ENCODE data around the gene ATAD2B.

DNA sequence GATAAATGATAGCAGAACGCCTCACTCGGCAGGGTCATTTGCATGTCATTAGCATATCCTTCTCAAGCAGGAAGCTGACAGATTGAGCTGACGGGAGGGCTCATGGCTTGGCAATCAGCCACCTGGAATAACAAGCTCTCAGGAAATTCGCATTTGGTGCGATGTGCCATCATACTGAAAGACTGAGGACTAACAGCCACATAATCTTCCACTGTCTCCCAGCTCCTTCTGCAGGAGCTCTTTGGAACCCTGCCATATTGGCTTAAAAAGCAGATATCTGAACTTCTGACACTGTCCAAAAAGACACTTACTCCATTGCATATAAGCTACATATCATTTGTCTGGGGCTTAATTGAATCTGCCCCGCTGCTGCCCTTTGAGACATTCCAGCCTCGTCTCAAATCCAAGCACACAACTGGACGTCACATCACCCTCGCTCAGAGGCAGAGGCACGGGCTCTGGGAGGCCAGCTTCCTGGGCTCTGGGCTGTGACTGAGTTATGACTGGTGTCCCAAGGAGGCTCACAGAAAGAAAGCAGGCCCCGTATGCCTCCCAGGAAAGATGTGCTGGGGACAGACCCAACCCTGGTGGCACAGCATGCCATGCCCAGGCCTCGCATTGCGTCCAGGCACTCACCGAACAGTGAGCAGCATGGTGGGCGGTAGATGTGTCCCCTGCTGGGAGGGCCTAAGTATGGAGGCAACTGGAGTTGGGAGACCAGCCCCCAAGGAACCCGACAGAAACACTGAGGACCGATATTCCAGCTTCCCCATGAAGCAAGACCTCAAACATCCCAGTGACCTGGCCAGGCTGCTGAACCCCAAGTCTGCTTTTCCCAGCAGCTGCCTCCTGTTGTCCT, 228.0 kb downstream of the ATAD2B start:
- TF ChIP-seq, protein P1, sequence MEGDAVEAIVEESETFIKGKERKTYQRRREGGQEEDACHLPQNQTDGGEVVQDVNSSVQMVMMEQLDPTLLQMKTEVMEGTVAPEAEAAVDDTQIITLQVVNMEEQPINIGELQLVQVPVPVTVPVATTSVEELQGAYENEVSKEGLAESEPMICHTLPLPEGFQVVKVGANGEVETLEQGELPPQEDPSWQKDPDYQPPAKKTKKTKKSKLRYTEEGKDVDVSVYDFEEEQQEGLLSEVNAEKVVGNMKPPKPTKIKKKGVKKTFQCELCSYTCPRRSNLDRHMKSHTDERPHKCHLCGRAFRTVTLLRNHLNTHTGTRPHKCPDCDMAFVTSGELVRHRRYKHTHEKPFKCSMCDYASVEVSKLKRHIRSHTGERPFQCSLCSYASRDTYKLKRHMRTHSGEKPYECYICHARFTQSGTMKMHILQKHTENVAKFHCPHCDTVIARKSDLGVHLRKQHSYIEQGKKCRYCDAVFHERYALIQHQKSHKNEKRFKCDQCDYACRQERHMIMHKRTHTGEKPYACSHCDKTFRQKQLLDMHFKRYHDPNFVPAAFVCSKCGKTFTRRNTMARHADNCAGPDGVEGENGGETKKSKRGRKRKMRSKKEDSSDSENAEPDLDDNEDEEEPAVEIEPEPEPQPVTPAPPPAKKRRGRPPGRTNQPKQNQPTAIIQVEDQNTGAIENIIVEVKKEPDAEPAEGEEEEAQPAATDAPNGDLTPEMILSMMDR (IDR thresholded peaks at IDR 0.05), result no peak
- TF ChIP-seq POLR2AphosphoS5 (IDR thresholded peaks at IDR 0.05) (peak in 1 of 4 donors; percentile 22), EP300 (IDR thresholded peaks at IDR 0.05) (no peak), POLR2A (IDR thresholded peaks at IDR 0.05) (no peak)

All from sigmoid colon (tissue), 4 donors.